ENCODE measurements around the gene TSEN34.
"Not testable (repeated sequence)": the region's sequence is repeated elsewhere in the genome, so short reads cannot be mapped to it uniquely, and the experiment has no call there.

- TF ChIP-seq CTCF (IDR thresholded peaks at IDR 0.05); POLR2A (IDR thresholded peaks at IDR 0.05; ENCODE audit: low read depth); EP300 (IDR thresholded peaks at IDR 0.05): not testable (repeated sequence)
- TF ChIP-seq POLR2AphosphoS5 (IDR thresholded peaks at IDR 0.05) = peak in 1 of 2 donors; percentile 39
Measured at GRCh38 chr19:54222474-54223276, 31.6 kb downstream of the TSEN34 start, which contains the start of gene LILRB3.
